Hippocampal formation (tissue), 2 donors: ENCODE data around the gene SPRYD7.
"Not testable (repeated sequence)": the region's sequence is repeated elsewhere in the genome, so short reads cannot be mapped to it uniquely, and the experiment has no call there.

Experiments used
- DNase-seq, 2 donors: peaks; one replicate each; lab custom pipeline; 2025; lab: John Stamatoyannopoulos, UW

The SPRYD7 gene

GRCh38 chr13:49932868-49933267 is 3.3 kb downstream of the SPRYD7 start:
- no peak for DNase-seq

GRCh38 chr13:49932066-49932465 is 4.1 kb downstream of the SPRYD7 start:
- no peak for DNase-seq

- DNase-seq = no peak
Measured at GRCh38 chr13:49927755-49928154, 8.4 kb downstream of the SPRYD7 start.

- no peak for DNase-seq
Measured at GRCh38 chr13:49925881-49926418, 10.2 kb downstream of the SPRYD7 start.

GRCh38 chr13:49922301-49922700 is 13.8 kb downstream of the SPRYD7 start:
- no peak for DNase-seq

- not testable (repeated sequence) for DNase-seq
Measured at GRCh38 chr13:49920969-49921368, 15.2 kb downstream of the SPRYD7 start.

GRCh38 chr13:49918106-49918505 is 18.0 kb downstream of the SPRYD7 start:
- DNase-seq = not testable (repeated sequence)

- no peak for DNase-seq
Measured at GRCh38 chr13:49914947-49915346, 21.2 kb downstream of the SPRYD7 start.

- no peak for DNase-seq
Measured at GRCh38 chr13:49908637-49909036, 27.5 kb downstream of the SPRYD7 start.

- no peak for DNase-seq
Measured at GRCh38 chr13:49904729-49905456, 31.2 kb downstream of the SPRYD7 start.

- DNase-seq = no peak
Measured at GRCh38 chr13:49898792-49899191, 37.3 kb downstream of the SPRYD7 start.

- DNase-seq = no peak
Measured at GRCh38 chr13:49897713-49898112, 38.4 kb downstream of the SPRYD7 start.

GRCh38 chr13:49895826-49896225 is 40.3 kb downstream of the SPRYD7 start:
- no peak for DNase-seq

- DNase-seq = no peak
Measured at GRCh38 chr13:49893591-49893990, 42.5 kb downstream of the SPRYD7 start.

- DNase-seq = no peak
Measured at GRCh38 chr13:49890376-49890775, 45.8 kb downstream of the SPRYD7 start.

GRCh38 chr13:49878682-49879081 is 57.5 kb downstream of the SPRYD7 start:
- no peak for DNase-seq

GRCh38 chr13:49877629-49878218 is 58.4 kb downstream of the SPRYD7 start:
- no peak for DNase-seq

GRCh38 chr13:49874430-49874829 is 61.7 kb downstream of the SPRYD7 start:
- DNase-seq = no peak

GRCh38 chr13:49869519-49869918 is 66.6 kb downstream of the SPRYD7 start:
- DNase-seq = no peak

- DNase-seq = no peak
Measured at GRCh38 chr13:49867834-49868233, 68.3 kb downstream of the SPRYD7 start.

GRCh38 chr13:49865218-49865617 is 70.9 kb downstream of the SPRYD7 start:
- DNase-seq = no peak

- DNase-seq = no peak
Measured at GRCh38 chr13:49864509-49864908, 71.6 kb downstream of the SPRYD7 start.
